ENCODE measurements around the gene CNMD.

The CNMD gene

DNA sequence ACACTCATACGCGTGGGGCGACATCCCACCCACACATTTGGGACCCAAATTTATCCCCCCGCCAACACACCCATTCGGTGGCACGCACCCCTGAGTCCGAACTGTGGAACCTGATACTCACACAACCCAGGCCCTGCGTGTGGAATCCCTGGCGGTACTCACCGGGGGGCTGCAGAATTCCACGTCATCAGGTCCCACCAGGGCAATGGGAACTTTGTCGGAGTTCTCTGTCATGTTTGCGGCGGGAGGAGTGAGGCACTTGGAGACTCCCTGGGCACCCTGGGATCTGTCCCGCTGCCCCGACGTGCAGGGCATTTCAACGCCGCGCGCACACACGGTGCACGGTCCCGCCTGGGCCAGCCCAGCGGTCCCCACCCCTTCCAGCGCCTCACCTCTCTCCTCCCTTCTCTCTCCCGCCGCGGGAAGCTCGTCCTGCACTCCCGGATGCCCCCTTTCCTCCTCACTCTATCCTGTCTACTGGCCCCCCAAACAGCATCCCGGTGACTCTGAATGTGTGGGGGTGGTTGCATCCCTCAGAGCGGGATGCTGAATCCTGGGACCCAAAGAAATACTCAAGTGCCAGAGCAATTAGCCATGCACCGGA lies at the start of gene CNMD:
Gene CNMD (minus strand): TSS at position 353 of the 604 bp plus-strand sequence. CDS start 119 bp downstream, at position 234.
- DNase-seq (ENCODE audit: low read depth in 3 of 3, low spot score in 1 of 3), result no peak

DNA sequence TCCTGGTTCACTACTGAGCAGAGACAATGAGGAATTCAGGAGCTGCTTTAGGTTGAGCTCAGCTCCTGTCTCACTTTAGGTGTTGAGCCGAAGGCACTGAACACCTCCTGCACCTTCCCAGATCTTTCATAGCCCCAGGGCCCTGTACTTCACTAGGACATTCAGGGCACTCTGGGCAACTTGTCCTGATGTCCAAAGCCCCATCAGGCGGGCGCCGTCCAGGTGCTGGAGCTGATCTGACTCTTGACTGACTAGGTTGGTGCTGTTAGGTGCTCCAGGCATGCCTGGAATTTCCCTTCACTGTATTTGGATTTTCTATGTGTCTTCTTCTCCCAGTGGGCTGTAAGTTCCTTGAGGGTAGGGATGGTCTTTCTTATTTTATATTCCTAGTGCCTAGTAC lies 48.4 kb upstream of the CNMD start:
- DNase-seq (ENCODE audit: low read depth in 3 of 3, low spot score in 1 of 3), result no peak

DNA sequence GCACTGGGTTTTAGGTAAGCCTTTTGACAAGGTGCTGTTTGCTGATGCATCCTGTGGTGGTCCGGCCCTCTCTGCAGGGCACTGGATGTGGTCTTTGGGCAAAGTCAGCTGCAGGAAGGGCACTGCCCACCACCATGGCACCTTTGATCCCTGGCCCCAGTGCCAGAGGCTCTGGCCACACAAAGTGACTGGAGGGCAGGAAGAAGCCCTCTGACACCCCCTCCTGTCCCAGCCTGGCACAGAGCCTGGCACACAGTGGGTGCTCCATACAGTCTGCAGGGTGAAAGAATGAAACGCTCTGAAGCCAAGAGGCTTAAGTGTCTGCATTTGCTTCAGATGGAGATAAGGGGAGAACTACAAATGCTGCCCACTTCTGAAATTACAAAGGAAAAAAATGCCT lies 47.6 kb upstream of the CNMD start:
- no peak for DNase-seq (ENCODE audit: low read depth in 3 of 3, low spot score in 1 of 3)

DNA sequence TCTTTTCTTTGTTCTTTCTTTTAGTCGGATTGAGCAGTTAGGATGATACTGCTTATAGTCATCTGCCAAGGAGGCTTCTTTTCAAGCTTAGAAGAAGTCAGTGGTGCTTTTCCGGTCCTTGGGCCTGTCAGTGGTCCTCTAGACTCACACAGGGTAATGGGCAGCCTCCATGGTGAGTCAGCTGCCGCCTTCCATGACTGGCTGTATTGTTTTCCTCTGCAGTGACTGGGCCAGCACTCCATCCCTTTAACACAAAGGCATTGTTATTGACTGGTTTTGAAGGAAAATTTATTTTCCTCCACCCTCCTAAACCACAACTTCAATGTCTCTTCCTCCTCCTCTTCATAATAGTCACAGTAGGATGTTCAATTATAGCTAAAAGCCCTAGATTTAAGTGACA lies 47.1 kb upstream of the CNMD start:
- DNase-seq (ENCODE audit: low read depth in 3 of 3, low spot score in 1 of 3), result no peak

DNA sequence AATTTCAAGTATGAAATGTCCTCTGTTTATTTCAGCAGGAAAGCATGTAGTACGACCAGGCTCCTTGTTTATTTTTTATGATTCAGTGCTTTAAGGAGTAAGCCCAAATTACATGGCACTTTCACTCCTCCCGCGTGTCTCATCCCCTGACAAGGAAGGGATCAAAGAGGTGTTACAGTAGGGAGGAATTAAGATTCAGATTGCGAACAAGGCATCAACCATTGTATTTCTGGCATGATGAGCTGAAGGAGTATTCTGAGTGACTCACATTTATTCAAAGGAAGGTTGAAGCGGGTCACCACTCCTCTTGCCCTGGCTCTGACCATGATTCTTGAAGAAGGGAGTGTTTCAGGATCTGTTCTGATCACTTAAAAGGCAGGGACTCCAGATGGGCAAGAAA lies 46.1 kb upstream of the CNMD start:
- no peak for DNase-seq (ENCODE audit: low read depth in 3 of 3, low spot score in 1 of 3)

DNA sequence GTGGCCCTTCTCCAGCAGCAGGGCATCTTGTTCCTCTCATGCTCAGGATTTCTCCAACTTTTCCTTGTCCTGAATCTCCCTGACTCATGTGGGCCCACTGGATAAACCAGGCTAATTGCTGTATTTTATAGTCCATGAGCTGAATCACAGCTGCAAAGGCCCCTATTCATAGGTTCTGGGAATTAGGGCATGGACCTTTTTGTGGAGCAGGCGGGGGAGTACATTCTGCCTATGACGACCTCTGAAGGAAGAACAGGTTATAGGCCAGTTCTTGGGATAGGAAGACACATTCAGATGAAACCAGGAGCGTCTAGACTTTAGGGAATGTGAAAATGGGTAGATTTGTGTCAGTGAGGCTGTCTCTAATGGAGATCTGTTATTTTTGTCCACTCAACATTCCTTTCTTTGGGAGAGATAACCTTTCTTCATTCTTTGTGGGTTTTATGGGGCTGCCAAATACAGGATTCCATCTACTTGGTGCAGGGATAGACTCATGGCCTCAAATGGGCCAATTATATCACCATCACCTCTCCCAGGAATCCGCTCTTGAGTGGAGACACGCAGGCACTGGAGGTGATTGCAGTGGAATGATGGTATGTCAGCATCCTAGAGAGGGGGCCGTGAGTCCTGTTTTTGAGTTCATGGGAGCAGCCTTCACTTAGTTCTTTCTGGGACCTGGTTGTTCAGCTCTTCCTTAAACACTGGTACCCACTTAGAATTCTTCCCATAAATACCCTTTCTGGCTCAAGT lies 45.1 kb upstream of the CNMD start:
- DNase-seq (ENCODE audit: low read depth in 3 of 3, low spot score in 1 of 3), result no peak

DNA sequence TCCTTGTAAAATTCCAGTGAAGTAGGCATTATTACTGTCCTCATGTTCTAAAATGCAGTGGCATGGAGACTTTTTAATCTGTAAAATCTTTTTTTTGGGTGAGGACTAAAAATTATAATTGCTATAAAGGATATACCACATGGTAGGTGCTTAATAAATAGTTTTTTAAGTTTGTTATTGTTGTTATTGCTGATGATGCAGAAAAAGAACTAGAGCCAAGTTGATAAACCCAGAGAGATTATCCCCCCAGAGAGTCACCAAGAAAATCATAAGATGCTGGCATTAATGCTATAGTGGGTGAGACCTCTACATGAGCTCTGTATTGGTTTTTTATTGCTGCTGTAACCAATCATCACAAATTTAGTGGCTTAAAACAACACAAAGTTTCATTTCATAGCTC lies 44.3 kb upstream of the CNMD start:
- no peak for DNase-seq (ENCODE audit: low read depth in 3 of 3, low spot score in 1 of 3)

DNA sequence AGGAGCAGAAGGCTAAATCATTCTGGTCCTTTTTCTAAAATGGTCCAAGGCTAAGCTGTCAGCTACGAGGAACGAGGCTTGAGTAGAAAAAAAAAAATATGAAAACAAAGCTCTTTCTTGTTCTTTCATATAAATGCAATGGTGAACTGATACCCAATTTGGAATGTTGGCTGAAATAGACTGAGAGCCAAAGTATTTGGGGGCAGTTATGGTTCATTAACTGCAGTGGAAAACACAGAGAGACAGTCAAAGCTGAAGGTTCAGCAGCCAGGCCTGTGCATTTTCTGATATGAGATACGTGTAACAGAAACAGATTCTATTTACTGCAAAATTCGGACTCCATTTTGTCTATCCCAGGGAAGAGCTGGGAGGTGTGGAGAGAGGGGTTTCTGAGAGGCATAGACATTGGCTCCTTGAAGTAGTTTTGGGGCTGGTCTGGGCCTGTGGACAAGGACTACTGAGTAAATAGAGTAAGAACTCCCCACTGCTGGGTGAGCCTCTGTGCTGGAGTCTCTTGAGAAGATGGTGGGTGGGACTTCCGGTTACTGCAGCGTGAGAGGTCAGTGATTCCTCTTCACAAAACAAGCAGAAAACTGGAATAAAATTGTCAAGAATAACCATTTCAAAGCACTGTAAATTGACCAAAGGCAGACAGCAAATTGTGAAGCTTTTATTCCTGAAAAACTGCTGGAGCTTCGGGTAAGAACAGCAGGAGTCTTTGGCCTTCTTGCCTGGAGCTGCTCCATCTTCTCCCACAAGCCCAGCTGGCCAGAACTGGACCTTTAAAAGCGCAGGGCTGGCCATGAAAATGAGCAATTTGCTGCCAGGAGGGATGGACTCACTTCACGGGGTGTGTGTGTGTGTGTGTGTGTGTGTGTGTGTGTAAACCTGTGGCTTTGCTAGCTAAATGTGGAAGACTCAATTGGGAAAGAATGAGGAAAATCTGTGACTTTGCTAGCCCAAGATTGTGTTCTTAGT lies 43.1 kb upstream of the CNMD start:
- no peak for DNase-seq (ENCODE audit: low read depth in 3 of 3, low spot score in 1 of 3)

DNA sequence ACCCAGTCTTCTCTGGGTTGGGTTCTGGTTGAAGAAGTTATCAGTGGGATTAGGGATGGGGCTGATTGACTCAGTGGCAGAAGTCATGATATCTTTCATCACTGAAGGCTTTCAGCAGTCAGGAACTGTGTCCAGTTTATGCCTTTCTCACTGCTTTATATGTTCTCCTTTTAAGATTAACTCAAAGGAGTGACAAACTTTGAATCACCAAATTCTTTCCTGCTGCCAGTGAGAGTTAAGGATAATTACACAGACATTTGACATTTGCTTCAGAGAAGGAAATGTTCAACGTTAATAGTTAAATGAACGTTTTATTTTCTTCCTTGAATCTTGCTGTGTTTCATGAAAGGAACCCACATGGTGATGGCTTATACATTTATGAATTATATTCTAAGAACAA lies 41.0 kb upstream of the CNMD start:
- no peak for DNase-seq (ENCODE audit: low read depth in 3 of 3, low spot score in 1 of 3)

DNA sequence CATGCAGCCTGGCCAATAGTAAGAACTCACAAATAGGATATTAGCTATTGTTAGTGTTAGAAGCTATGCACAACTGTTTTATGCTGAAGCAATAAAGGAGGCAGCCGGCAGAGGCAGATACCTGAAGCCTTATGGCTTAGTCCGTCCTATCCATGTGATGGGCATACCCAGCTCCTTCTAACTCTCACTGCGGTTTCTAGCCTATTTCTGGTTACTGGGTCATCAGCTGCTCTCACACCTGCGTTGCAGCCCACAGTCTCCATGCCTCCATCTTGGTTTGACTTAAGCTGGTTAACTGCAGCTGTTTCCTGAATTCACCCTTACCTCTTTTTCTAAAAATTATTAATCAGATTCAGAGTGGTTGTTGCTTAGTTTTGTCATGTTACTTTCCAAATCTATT lies 40.5 kb upstream of the CNMD start:
- no peak for DNase-seq (ENCODE audit: low read depth in 3 of 3, low spot score in 1 of 3)

DNA sequence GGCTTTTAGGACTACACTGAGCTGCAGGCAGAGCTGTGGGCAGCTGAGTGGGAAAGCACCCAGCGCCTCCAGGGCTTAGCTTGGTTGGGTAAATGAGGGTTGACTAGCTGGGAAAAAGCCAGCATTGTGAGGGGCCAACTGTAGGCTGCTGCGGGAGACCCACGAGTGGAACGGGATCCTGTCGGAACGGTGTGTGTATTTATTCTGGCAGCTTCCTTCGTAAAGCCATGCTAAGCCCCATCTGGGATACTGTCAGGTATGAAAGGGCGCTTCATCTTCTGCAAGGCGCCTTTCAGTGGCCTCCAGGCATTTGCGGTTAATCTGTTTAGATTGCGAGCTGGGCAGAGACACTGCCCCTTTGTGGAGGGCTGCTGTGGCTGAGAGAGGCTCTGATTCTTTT lies 39.5 kb upstream of the CNMD start:
- no peak for DNase-seq (ENCODE audit: low read depth in 3 of 3, low spot score in 1 of 3)

DNA sequence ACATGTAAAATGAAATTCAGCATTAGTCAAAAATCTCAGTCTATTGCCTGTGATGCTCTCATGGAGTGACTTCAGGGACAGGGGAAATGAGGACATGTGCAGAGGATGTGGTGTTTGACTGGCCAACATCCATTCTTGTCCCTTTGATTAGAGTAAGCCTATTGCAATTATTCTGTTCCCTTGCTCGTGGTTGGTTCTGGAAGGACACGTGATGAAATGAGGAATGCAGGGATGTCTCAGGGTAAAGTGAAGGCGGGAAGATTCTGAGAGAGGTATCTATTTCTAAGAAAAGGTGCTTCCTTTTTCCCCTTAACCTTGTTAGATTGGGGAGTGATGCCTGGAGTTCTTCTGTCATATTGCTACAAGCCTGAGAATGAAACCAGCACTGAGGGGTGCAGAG lies 37.1 kb upstream of the CNMD start:
- no peak for DNase-seq (ENCODE audit: low read depth in 3 of 3, low spot score in 1 of 3)

DNA sequence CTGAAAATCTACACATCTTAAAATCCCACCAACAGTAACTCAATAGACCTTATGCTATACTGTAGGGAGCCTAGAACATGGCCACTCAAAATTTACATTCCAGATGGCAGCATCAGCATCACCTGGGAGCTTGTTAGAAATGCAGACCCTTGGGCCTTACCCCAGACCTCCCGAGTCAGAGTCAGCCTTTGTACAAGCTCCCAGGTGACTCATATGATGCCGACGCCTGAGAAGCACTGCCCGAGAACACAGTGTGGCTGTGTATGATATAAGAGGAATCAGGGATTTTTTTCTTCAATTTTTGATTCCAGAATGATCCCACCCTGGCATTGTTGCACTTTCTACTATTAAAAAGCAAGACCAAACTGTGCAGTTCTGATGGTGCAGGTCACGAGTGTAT lies 35.9 kb upstream of the CNMD start:
- DNase-seq (ENCODE audit: low read depth in 3 of 3, low spot score in 1 of 3), result no peak

DNA sequence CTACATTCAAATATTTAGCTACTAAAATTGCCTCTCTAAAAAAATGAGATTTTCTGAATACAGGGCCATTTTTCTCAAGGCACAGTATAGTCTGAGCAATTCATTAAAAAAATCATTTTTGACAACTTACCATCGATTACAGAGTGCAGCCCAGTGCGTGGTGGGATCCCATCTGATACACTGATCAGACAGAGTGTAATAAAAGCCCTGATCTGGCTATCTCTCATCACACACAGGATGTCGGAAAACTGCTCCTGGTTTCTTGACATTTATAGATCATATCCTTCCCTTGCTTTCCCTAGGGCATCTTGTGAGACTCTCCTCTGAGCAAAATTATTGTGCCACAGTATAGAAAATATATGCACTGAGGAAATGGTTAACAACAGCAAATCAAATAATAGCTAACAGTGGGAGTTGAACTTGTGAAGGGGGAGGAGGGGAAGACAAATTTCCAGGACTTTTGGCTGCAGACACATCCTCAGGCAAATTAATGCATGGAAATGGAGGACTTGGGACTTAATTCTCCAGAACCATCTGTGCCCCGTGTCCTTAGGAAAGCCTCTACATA lies 28.4 kb upstream of the CNMD start:
- DNase-seq (ENCODE audit: low read depth in 3 of 3, low spot score in 1 of 3), result no peak

DNA sequence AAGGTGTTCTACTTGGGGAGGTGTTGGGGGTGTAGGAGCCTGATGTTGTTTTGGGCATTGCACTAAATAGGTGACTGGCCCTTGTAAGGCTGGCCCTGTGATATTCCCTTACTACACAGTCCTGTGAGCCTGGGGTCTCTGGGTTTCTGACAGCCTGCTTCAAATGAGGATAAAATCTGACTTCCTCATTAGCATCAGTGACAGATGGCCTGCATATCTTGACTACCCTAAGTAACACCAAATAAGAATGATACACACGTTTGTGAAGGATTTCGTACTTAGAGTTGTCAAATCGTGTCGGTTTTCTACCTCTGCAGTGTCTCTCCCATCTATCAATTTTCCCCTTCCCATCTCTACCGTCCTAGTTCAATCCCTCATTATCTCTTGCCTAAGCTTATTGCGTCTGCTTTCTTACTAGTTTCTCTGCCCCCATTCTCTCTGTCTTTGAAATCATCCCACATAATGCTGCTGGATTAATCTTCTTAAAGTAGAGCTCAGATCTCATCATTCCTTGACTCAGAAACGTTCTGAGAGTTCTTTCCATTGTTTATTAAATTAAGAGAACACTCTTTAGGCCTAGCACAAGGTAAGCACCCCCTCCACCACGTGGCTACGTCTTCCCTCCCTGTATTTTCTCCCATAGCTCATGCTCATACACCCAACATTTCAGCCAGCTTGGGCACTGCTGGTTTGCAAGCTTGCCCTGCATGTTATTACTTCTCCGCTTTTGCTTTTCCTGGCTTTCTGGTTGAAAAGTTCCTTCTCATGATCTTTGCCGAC lies 26.2 kb upstream of the CNMD start:
- DNase-seq (ENCODE audit: low read depth in 3 of 3, low spot score in 1 of 3), result no peak

DNA sequence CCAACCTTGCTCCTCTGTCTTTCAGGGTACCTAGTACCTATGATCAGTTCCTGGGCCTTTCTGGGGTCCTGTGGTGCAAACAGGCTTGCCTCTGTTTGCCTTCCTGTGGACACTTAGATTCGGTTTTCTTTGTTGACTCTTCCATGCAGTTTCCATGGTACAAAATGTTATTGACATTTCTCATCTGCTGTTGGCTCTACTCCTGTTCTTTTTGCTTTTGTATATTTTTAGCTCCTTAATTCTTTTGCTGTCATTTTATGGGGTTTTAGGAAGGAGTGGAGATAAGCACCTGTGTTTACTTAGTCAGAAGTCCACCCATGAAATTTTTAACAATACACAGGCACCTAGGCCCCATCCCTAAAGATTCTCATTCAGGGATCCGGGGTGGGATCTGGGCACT lies 20.5 kb upstream of the CNMD start:
- no peak for DNase-seq (ENCODE audit: low read depth in 3 of 3, low spot score in 1 of 3)

DNA sequence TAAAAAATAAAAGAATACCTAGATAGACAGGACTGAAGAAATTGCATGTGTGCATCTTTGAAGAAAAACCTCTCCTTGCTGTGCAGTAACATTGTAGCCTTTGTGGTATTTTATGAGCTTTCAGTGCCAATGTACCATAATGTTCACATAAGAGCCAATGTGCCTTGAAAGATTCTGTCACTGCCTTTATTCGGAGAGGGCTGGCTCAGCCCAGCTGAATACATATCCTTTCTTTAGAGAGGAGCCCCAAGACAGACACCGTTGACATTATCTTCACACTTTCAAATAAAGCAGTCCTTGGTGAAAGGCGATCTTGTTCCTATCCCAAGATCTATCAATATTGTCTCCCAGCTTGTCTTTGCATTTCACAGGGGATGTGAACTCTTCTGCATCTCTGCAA lies 18.5 kb upstream of the CNMD start:
- no peak for DNase-seq (ENCODE audit: low read depth in 3 of 3, low spot score in 1 of 3)

DNA sequence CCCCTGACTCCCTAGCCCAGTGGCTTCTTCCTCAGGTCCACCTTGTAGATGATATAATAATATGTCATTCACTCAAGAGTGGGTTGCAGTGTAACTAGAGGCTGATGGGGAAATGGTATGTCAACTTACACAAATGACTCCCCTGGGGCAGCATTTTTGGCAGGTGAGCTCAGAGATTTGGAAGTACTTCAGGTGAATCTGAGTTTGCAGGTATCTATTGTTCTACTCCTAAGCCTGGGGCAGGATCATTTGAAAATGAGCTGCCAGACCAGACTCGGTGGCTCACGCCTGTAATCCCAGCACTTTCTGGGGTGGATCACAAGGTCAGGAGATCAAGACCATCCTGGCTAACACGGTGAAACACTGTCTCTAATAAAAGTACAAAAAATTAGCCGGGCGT lies 11.6 kb upstream of the CNMD start:
- DNase-seq (ENCODE audit: low read depth in 3 of 3, low spot score in 1 of 3), result no peak

DNA sequence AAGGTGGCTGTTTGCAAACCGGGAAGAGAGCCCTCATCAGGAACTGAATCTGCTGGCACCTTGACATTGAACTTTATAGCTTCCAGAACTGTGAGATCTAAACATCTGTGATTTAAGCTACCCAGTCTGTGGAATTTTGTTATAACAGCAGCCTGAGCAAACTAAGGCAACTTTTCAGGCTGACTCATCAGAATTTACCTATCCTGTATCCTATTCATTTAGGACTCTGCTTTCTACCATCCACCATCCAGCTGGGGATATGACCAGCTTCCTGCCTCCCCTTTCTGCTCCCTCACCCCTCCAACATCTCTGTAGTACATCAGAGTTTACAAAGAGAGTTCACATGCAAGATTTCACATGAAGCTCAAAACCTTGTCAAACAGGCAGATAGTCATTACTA lies 11.1 kb upstream of the CNMD start:
- no peak for DNase-seq (ENCODE audit: low read depth in 3 of 3, low spot score in 1 of 3)

DNA sequence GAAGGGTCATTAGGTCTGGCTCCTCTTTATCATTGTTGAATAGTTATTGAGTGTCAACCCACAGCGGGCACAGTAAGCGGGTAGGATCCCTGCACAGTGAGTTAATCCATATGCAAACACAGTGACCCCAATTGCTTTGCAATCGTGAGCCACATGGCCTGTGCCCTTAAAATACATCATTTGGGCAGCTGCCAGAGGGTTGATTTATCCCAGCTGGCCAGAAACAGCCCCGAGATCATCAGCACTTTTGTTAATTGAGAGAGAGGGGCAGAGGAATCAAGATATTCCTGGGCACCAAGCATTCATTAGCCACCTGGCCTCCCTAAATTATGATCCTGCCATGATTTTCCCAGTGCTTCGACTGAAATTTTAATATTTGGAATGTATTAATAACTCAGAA lies 9.8 kb upstream of the CNMD start:
- no peak for DNase-seq (ENCODE audit: low read depth in 3 of 3, low spot score in 1 of 3)

DNA sequence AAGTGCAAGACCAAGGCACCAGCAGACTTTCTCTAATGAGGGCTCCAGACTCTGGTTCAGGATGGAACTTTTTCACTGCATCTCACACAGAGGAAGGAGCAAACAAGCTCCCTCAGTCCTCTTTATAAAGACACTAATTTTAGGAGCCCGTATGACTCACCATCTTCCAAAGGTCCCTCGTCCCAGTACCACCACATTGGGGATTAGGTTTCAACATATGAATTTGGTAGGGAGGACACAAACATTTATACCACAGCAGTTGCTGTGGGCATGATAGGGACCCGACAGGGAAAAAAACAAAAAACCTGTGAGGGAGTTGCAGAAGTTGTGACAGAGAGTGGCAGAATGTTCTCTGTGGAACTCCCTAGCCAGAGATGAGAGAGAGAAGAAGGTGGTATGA lies 6.5 kb upstream of the CNMD start:
- DNase-seq (ENCODE audit: low read depth in 3 of 3, low spot score in 1 of 3), result no peak
